HG02884 (cell line): ENCODE measurements around the gene MAGEA8.
"Not testable (repeated sequence)": the region's sequence is repeated elsewhere in the genome, so short reads cannot be mapped to it uniquely, and the experiment has no call there.

ENCODE experiments used
- ATAC-seq: cut with Tn5 transposase; IDR thresholded peaks from one replicate; pipeline ENCODE4 v1.9.1; 2021; ENCODE audit warnings: mild to moderate bottlenecking, moderate library complexity; ENCODE audit not compliant: unreplicated experiment

MAGEA8 gene, protein sequence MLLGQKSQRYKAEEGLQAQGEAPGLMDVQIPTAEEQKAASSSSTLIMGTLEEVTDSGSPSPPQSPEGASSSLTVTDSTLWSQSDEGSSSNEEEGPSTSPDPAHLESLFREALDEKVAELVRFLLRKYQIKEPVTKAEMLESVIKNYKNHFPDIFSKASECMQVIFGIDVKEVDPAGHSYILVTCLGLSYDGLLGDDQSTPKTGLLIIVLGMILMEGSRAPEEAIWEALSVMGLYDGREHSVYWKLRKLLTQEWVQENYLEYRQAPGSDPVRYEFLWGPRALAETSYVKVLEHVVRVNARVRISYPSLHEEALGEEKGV

DNA sequence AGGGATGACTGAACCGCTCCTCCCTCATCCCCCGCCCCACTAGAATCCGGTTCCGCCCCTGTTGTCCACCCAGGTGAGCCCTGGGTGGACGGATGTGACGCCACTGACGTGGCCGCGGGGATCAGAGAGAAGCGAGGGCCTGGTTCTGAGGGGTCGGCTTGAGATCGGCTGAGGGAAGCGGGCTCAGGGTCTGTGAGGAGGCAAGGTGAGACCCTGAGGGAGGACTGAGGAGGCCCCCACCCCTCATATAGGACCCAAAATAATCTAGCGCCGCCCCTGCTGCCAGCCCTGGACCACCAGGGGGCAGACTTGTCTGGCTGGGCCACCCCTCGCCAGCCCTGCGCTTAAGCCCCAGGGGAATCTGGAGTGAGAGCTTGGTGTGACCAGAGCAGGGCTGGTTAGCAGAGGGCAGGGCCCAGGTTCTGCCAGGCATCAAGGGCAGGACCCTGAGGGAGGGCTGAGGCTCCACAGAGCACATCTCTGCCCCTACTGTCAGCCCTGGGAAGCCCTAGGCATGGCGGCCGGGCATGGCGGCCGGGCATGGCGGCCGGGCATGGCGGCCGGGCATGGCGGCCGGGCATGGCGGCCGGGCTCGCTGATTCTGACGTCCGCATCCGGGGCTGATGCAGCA, at the start of gene MAGEA8:
Gene MAGEA8 (plus strand): TSS at position 103 of the 631 bp plus-strand sequence. CDS start 3,090 bp downstream, outside the sequence.
- ATAC-seq: no peak

DNA sequence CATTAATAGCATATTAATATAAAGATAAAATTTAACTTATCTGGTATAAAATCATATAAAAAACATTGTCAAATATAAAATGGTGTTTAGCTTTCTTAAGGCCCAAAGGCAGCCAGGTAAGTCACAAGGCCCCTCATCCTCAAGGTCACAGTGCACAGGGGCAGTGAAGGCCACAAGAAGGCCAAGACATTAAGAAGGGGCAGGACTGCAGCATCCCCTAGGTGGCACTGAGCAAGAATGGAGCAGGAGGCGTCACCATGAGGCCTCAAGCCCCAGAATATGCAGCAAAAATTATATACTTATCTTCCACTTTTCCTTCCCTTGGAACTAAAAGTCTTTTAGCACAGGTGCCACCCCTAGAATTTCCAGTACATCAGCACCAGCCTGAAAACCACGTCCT, 49.5 kb upstream of the MAGEA8 start:
- no peak for ATAC-seq

DNA sequence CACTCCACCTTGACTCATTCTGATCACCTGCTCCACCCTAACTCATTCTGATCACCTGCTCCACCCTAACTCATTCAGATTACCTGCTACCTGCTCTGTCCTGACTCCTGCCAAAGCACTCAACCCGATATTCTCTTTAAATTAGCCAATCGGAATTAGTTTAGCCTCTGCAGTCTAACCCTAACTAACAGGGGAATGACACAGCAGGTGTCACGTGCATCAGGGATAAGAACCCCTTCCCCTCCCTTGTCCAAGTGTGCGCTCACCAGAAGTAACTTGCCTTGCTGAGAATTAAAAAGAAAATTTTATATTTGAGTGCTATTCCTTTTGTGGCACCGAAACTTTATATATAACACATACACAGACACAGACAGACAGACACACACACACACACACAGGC, 44.3 kb upstream of the MAGEA8 start:
- not testable (repeated sequence) for ATAC-seq

GRCh38 chrX:149837167-149837566, 43.8 kb upstream of the MAGEA8 start:
- ATAC-seq: no peak

DNA sequence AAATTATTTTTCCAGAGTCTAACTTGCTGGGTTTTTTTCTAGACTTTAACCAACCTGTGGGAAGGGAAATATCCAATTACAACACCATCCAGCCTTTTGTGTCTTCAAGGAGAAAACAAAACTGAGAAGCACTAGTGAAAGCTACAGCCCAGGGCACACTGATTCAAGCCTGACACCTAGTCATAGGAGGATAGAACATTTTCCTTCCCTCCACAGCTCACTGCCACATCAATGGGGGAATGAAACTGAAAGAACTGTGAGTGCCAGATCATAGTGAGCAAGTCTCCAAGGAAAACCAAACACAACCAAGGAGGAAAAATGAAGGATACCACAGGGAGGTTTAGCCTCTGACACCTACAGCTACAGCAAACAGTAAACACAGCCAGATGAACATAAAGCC, 43.3 kb upstream of the MAGEA8 start:
- ATAC-seq: peak; percentile 75

DNA sequence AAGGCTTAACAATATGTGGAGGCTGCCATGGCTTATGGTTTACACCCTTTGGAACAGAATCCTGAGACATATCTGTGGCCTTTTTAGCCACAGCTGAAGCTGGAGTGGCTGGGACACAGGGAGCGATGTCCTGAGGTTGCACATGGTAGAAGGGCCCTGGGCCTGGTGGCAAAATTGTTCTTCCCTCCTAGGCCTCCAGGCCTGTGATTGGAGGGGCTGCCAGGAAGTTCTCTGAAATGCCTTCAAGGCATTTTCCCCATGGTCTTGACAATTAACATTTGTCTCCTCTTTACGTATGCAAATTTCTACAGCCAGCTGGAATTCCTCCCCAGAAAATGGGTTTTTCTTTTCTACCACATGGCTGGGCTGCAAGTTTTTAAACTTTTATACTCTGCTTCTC, 39.1 kb upstream of the MAGEA8 start:
- no peak for ATAC-seq

- ATAC-seq: no peak
Measured at GRCh38 chrX:149845385-149845784, 35.6 kb upstream of the MAGEA8 start.

GRCh38 chrX:149846789-149847188, 34.2 kb upstream of the MAGEA8 start:
- no peak for ATAC-seq

GRCh38 chrX:149848855-149849254, 32.1 kb upstream of the MAGEA8 start:
- ATAC-seq: no peak

GRCh38 chrX:149849787-149850186, 31.2 kb upstream of the MAGEA8 start:
- no peak for ATAC-seq

DNA sequence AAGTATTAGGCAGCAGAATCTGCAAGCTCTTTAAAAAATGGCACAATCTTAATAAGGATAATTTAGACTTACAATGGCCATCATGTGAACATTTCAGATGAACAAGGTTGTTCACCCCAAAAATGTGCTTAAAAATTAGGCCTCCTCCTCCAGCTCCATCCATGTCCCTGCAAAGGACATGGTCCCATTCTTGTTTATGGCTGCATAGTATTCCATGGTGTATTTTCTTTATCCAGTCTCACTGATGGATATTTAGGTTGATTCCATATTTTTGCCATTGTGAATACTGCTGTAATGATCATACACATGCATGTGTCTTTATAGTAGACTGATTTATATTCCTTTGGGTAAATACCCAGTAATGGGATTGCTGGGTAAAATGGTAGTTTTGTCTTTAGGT, 29.1 kb upstream of the MAGEA8 start:
- ATAC-seq: no peak

DNA sequence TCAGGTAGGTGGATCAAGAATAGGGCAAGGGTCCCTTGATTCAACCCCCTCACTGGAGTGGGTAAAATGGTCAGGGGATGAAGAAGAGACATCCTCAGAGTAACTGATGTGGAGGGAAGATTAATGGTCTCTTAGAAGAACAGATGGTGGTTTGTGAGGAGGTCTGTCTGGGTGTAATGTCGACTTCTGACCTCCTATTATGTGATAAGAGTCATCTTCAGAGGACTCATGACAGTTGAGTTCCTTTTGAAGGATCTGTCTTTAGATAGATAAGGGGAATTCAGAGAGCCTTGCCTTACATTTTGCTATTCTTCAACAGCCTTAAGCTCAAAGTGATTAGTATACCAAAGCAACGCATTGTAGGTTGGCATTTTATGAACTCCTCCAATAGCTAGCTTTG, 27.1 kb upstream of the MAGEA8 start:
- no peak for ATAC-seq

DNA sequence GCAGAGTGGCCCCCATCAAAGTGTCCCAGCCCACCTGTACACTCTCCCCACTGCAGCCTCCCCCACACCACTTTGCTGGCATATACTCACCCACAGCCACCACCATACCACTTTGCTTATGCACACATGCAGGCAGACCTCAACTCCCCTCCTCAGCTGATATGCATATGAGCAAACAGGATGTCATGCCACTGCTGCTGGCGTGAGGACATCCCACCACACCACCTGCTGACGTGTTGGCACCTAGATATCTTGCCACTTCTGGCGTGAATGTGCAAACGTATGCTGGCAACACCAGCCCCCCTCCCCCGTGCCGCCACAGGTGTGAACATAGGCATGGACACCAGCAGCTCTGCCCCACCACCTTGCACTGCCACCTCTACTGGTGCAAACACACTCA, 22.4 kb upstream of the MAGEA8 start:
- no peak for ATAC-seq

GRCh38 chrX:149860445-149860844, 20.5 kb upstream of the MAGEA8 start:
- ATAC-seq: no peak

- ATAC-seq: no peak
Measured at GRCh38 chrX:149865390-149865789, 15.6 kb upstream of the MAGEA8 start.

GRCh38 chrX:149867488-149867887, 13.5 kb upstream of the MAGEA8 start:
- ATAC-seq: no peak

GRCh38 chrX:149870840-149871239, 10.1 kb upstream of the MAGEA8 start:
- ATAC-seq: no peak

- ATAC-seq: no peak
Measured at GRCh38 chrX:149871433-149871832, 9.6 kb upstream of the MAGEA8 start.

DNA sequence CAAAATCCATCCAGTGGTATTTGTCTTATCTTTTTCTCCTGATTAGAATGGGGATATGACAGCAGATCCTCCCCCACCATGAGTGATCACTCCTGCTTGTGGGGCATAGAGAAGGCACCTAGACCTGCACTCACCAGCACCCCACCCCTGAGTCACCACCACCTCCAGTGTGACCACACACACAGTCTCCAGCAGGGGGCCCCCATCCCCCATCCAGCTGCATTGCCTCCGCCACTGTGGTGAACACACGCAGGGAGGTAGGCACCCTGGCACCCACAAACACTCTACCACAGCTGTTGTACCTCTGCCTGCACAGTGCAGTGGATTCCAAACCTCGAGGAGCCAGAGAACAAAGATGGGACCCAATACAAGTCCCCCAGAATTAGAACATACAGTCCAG, 9.0 kb upstream of the MAGEA8 start:
- peak; percentile 95 for ATAC-seq

DNA sequence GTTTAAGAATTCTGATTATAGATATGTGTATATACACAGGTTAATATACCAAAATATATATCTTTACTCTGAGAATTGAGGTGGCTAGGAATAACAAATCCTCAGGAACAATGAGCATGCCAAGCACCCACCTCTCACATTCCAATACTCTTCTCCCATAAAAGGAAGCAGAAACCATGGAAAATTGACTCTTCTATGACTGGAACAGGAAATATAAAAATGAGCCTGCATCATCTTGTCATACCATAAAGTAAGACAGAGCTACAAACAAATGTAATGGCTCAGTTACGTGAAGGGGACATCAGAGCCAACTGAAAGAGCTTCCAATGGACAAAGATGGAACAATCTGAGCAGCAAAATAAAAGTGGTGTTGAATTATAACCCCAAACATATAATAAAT, 3.8 kb upstream of the MAGEA8 start:
- ATAC-seq: no peak

DNA sequence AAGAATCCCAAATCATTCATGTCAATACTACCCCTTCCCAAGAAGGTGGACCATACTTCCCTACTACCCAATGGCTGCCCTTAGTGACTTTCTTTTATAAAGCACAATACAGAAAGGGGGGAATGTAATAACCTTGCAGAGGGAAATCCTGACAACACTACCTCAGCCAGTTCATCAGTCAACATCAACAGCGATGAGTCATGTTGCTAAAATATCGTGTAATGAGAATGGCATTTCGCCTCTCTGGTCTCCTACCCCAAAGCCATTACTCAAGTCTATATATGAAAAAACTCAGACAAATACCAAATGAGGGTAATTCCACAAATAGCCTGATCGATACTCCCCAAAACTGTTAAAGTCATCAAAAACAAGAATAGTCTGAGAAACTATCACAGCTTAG, 3.3 kb upstream of the MAGEA8 start:
- no peak for ATAC-seq

DNA sequence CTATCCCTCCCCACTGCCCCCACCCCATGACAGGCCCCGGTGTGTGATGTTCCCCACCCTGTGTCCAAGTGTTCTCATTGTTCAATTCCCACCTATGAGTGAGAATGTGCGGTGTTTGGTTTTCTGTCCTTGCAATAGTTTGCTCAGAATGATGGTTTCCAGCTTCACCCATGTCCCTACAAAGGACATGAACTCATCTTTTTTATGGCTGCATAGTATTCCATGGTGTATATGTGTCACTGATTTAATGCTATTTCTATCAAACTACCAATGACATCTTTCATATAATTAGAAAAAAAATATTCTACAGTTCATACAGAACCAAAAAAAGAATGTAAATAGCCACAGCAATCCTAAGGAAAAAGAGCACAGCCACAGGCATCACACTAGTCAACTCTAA, 9.8 kb downstream of the MAGEA8 start:
- not testable (repeated sequence) for ATAC-seq

DNA sequence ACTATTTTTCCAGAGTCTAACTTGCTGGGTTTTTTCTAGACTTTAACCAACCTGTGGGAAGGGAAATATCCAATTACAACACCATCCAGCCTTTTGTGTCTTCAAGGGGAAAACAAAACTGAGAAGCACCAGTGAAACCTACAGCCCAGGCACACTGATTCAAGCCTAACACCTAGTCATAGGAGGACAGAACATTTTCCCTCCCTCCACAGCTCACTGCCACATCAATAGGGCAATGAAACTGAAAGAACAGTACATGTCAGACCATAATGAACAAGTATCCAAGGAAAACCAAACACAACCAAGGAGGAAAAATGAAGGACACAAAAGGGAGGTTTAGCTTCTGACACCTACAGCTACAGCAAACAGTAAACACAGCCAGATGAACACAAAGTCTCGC, 17.6 kb downstream of the MAGEA8 start:
- no peak for ATAC-seq
